T-helper 1 cell treated with Interleukin-12 subunit alpha and Interleukin-12 subunit beta and Interleukin-4 antibody, amounts not matched to agents 30 ng/mL and 1 ng/mL, for 36 hours (primary cell): ENCODE results near the gene BIK. TPM values are rescaled to one million over a fixed set of nuclear protein-coding genes. Genes with fewer than 3 reads are reported as not detected.

Experiments used
- intact Hi-C: fragments of 100-400 bp; cut with micrococcal nuclease; formaldehyde crosslinking; loops from one replicate; pipeline ENCODE4 v1.15.1; 2024
- total RNA-seq: library from RNA; stranded (reverse); gene quantifications from 2 replicates; pipeline ENCODE4 v1.2.3, GENCODE V29; 2022

BIK gene
- total RNA-seq, 1 donor from 2014 or later: 0.51 TPM

GRCh38 chr22:43158778-43159483 lies 48.4 kb downstream of the BIK start:
- intact Hi-C loops: no loop called here

GRCh38 chr22:43159484-43160178 lies 49.1 kb downstream of the BIK start:
- intact Hi-C loops: no loop called here

- intact Hi-C loops: no loop called here
Measured at GRCh38 chr22:43160497-43161126, 50.1 kb downstream of the BIK start.

GRCh38 chr22:43162412-43163150 lies 52.0 kb downstream of the BIK start:
- intact Hi-C loops: no loop called here

- intact Hi-C loops: no loop called here
Measured at GRCh38 chr22:43163241-43163795, 52.8 kb downstream of the BIK start.

- intact Hi-C loops: no loop called here
Measured at GRCh38 chr22:43164636-43165035, 54.1 kb downstream of the BIK start.

- intact Hi-C loops: no loop called here
Measured at GRCh38 chr22:43166132-43166930, 55.8 kb downstream of the BIK start.

GRCh38 chr22:43167001-43167589 lies 56.5 kb downstream of the BIK start:
- intact Hi-C loops: no loop called here

GRCh38 chr22:43168471-43169309 lies 58.1 kb downstream of the BIK start:
- intact Hi-C loops: no loop called here

- intact Hi-C loops: no loop called here
Measured at GRCh38 chr22:43169310-43170130, 59.0 kb downstream of the BIK start.

GRCh38 chr22:43170131-43170480 lies 59.6 kb downstream of the BIK start:
- intact Hi-C loops: no loop called here

- intact Hi-C loops: no loop called here
Measured at GRCh38 chr22:43171019-43171491, 60.5 kb downstream of the BIK start.

- intact Hi-C loops: no loop called here
Measured at GRCh38 chr22:43171607-43172006, 61.1 kb downstream of the BIK start.

GRCh38 chr22:43172191-43172590 lies 61.6 kb downstream of the BIK start:
- intact Hi-C loops: no loop called here

GRCh38 chr22:43173566-43173965 lies 63.0 kb downstream of the BIK start:
- intact Hi-C loops: no loop called here

- intact Hi-C loops: no loop called here
Measured at GRCh38 chr22:43173976-43174720, 63.6 kb downstream of the BIK start.

- intact Hi-C loops: no loop called here
Measured at GRCh38 chr22:43174941-43175531, 64.5 kb downstream of the BIK start.
